GM21367 (cell line): ENCODE measurements around the gene ASIC1.

Source experiments
- ATAC-seq: cut with Tn5 transposase; IDR thresholded peaks from one replicate; pipeline ENCODE4 v1.9.1; 2021; ENCODE audit not compliant: unreplicated experiment

ASIC1 gene

GRCh38 chr12:50060120-50060468 lies 2.7 kb downstream of the ASIC1 start:
- ATAC-seq: no peak

GRCh38 chr12:50061171-50061570 lies 3.8 kb downstream of the ASIC1 start:
- ATAC-seq: no peak

DNA sequence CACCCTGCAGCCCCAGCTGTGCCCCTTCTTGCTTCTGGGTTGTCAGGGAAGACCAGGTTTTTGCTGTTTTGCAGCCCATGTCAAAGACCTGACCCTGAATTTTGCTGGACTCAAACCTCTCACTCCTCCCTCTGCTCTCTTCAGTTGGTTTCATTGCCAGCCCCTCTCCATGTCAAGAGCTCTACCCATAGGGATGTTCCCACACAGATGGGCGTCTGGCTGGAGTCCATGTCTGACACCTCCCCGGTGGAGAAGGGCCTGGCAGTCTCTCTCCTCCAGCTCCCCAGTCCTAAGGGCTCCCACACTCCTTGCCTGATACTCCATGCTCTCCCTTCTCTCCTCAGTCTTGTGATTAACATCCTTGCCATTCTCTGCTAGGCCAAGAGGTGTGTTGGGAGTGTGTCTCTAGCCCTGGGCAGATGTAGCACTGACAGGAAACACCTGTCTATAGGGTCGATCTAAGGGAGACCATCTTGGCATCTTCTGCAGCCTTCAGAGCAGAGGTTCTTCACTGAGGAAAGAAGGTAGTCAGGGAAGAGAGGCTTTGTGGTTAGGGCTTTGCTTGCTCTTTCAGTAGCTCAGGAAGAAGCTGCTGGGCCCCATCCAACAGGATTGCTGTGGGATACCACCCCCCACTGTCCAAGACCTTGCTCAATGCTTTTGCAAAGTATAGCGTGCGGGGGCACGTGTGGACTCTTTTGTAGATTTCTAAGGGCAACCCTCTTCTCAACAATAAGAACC lies 4.7 kb downstream of the ASIC1 start:
- ATAC-seq: no peak

DNA sequence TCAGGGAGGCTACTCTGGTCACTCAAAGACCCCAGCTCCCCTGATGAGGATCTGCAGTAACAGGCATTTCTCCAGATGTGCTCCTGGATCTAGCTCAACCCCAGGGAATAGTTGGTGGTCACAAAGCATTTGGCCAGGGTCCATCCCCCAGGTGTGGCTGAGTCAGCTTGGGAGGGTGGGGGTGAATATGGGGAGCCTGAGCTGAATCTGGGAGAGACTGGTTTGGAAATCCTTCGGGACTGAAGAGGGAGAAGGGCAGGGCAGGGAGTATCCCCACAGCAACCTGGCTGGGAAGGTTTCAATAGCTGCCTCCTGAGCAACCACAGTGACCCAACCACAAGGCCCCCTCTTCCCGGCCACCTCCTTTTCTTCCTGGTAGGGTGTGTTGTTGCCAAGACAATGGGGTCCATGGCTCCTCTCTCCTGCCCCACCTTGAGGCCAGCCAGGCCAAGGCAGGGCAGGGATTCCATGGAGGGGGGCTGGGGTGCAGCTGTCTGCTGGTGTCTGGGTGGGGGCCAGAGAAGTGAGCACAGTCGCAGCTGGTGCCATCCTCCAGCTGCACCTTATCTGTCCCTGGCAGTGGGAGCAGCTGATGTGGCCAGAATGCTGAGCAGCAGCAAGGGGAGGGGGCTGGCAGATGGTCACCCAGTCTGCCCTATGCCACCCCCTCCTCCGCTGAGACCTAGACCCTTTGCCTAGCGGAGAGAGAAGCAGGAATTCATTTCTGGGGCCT lies 5.5 kb downstream of the ASIC1 start:
- ATAC-seq: no peak

DNA sequence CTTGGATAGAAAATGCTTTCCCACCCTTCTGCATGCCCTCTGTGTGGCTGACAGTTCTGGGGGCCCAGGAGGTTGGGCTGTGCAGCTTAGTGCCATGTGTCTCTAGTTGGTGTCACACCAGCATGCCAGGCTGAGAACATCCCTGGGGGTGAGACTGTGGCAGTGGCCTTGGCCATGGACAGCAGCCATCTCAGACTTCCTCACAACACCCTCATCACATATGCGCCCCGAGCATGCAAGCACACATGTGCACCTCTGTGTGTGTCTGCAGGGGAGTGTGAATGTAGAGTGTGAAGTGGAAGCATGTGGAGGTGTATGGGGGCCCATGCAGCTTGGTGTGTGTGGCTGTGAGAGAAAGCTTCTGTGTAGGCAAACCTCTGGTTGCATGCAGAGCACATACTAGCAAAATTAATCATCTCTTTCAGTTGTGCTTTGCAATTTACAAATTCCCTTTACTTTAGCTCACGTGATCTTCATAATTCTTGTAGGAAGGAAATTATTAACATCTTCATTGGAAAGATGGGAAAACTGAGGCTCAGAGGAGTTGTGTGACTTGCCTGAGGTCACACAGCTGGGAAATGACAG lies 8.4 kb downstream of the ASIC1 start:
- ATAC-seq: no peak

DNA sequence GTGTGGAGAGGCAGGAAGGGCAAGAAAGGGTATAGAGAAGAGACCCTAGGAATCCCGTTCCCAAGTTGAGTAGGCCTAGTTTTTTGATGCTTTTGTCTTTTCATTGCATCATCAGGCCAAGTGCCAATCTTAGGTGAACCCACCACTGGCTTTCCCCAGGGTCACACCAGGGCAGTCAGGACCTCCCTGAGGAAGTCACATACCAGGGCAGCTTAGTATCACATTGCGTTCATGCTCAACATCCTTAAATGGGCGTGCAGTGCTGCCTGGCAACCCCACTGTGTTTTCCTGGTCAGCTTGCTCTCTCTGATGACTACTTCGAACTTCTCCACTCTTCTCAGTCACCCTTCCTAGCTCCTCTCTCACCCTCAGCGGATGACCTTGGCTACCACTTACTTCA lies 9.0 kb downstream of the ASIC1 start:
- ATAC-seq: no peak

DNA sequence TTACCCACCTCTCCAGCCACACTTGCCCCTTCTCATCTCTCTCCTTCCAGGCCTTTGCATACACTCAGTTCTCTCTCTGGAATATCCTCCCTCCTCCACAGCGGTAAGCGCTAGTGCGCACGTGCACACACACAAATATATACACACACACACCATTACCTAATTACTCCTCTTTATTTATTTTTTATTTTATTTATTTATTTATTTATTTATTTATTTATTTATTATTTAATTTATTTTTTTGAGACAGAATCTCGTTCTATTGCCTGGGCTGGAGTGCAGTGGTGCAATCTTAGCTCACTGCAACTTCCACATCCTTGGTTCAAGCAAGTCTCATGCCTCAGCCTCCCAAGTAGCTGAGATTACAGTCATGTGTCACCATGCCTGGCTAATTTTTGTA lies 11.7 kb downstream of the ASIC1 start:
- no peak for ATAC-seq

- ATAC-seq: no peak
Measured at GRCh38 chr12:50069539-50069938, 12.1 kb downstream of the ASIC1 start.

DNA sequence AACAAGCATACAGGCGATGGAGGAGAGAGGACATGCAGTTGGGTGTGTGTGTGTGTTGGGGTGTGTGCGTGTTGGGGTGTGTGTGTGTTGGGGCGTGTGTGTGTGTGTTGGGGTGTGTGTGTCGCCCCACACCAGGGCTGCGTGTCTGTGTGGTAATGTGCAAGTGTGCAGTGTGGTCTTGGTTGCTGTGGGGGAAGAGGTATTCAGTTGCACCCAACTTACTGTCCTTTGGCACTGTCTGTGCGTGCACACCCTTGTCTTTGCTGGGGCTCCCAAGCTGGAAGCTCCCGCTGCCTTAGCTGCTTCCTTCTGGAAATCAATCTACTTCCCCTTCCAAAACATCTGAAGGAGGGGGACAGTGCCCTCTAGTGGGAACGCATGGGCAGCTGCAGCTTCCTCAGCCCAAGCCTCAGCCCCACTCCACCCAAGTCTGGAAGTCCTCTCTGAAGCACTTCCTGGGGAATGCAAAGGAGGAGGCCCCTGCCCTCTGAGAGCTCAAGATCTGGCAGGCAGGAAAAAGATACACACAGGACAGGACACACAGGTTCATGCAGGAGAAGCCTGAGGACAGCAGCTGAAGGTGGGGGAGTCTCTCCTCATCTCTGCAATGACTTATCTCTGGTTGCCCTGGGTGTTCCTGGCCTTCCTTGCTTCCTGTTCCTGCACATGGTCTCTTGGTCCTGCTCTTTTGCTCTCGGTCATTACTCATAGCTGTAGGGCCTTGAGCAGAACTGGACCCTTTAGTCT lies 13.1 kb downstream of the ASIC1 start:
- no peak for ATAC-seq

DNA sequence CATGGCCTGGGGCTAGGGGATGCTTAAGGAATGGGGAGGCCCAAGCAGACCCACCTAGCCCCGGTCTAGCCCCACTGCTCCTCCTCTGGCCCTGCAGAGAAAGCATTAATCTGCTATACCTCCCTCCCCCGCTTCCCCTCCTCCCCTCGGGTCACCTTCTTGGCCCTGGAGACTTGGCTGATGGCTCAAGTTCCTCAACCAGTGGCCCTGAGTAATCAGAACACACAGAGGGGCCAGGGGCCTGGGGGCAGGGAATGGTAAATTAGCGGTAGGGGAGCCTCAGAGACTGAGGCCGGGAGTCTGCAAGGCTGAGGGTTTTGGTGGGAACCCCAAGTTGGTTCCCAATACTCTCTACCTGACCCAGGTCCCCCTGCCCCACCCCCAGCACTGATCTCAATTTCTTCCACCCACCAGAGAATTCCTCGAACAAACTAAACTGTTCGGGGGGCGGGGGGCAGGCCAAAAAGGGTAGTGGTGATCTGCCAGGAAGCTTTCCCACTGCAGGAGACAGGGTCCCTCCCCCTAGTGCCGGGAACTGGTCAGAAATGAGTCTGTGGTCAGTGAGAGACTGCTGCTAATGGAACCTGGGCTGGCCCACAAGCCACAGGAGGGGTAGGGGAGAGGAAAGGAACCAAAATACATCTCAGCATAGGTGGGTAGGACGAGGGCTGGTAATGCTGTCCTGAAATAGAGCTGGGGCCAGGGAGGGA lies 15.0 kb downstream of the ASIC1 start:
- no peak for ATAC-seq

GRCh38 chr12:50073206-50073605 lies 15.8 kb downstream of the ASIC1 start:
- no peak for ATAC-seq

DNA sequence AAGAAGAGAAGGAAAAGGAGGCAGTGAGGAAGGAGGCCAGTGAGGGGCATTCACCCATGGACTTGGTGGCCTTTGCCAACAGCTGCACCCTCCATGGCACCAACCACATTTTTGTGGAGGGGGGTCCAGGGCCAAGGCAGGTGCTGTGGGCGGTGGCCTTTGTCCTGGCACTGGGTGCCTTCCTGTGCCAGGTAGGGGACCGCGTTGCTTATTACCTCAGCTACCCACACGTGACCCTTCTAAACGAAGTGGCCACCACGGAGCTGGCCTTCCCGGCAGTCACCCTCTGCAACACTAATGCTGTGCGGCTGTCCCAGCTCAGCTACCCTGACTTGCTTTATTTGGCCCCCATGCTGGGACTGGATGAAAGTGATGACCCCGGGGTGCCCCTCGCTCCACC lies 16.3 kb downstream of the ASIC1 start:
- no peak for ATAC-seq

DNA sequence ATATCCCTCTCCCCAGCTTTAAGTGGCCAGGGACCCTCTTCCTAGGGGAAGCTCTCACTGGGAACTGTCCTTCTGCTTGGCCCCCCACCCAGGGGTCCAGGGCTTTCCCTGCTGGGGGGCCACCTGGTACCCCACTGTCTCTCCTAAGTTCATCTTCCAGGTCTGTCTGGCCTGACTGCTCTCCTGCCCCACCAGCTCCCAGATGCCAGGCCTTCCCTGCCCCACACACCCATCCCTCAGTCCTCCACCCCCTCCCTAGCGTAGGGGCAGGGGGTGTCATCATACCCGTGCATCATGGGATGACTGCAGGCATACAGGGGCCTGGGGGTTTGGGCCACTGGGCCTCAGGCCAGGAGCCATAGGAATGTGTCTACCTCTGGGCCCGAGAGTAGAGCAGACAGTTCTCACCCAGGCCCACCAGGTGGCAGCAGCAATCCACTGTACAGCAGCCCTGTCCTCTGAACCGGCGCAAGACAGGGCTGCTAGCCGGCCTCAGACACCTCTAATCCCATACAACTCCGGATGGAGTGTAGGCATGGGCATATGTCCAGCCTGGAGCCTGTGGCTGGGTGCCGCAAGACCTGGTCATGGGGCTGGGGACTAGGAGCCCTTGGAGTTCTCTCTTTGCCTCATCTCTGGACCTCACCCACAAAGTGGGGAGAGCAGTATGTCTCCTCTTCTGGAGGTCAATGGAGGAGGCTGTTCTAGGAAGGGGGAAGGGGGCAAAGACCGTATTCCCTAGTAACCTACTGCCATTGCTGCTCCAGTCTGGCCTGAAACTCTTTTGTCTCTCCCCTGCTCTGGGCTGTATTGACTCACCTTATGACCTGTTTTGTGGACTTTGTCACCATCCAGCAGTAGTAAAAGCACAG lies 17.8 kb downstream of the ASIC1 start:
- peak; percentile 75 for ATAC-seq

GRCh38 chr12:50075808-50076170 lies 18.4 kb downstream of the ASIC1 start:
- no peak for ATAC-seq

DNA sequence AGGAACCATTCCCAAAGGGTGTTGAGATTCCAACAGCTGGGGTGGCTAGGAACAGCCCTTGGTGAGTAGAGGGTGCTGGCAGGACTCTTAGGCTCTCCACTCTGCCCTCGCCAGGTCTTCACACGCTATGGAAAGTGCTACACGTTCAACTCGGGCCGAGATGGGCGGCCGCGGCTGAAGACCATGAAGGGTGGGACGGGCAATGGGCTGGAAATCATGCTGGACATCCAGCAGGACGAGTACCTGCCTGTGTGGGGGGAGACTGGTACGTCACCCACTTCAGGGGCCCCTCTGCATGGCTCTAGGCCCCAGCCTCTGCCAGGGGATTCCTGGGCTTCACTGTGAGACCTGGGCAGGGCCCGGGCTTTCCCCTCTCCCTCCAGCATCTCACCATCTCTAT lies 19.7 kb downstream of the ASIC1 start:
- no peak for ATAC-seq

DNA sequence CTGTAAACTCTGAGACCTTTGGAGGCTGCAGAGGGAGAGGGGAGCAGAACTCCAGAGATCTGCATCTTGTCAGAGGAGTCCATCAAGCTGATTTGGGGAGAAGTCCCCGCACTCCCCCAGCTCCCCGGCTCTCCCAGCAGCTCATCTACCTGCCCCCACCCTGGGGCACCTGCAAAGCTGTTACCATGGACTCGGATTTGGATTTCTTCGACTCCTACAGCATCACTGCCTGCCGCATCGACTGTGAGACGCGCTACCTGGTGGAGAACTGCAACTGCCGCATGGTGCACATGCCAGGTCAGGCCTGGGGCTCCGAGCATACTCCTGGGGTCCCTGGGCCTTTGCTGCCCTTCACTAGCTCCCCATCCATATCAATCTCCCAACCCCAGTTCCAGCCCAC lies 20.9 kb downstream of the ASIC1 start:
- no peak for ATAC-seq

GRCh38 chr12:50079771-50080170 lies 22.4 kb downstream of the ASIC1 start:
- no peak for ATAC-seq

GRCh38 chr12:50081096-50081808 lies 23.9 kb downstream of the ASIC1 start:
- ATAC-seq: no peak

GRCh38 chr12:50082644-50083043 lies 25.2 kb downstream of the ASIC1 start:
- ATAC-seq: no peak

- ATAC-seq: no peak
Measured at GRCh38 chr12:50083301-50083700, 25.9 kb downstream of the ASIC1 start.
